Measurements from ENCODE around the gene SSH2. TPM values are rescaled to one million over a fixed set of nuclear protein-coding genes. Genes with fewer than 3 reads are reported as not detected.

Gene SSH2
- total and polyA plus RNA-seq, 8 donors, result 23.5 to 85.5 (median 24.1) TPM

DNA sequence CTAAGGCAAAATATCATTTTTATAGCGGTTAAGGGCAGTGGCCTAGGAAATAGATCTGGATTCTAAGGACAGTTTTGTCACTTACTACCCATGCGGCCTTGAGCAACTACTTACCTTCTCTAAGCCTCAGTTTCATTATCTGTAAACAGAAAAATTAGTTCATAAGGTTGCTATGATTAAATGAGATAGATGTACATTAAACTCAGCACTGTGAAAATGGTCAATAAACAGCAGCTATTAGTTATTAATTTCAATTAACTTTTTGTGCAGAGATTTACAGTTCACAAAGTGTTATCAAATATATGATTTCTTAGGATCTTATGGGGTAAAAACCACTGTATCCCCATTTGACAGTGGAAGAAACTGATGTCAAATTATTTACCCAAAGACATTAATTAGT lies 171.8 kb downstream of the SSH2 start:
- intact Hi-C loops (cut with DNase I), result no loop called here
- Histone ChIP-seq H3K4me3 (peak overlapping the region in 1 of 2 donors; percentile 83), H3K36me3 (peaks cover 0 to 31% of the 10 kb centered on the region in 2 donors), H3K4me1 (peaks cover 0 to 41% of the 10 kb centered on the region in 2 donors), H3K9me3 (no peaks in the 10 kb centered on the region), H3K27me3 (no peaks in the 10 kb centered on the region), H3K27ac (peak overlapping the region in 1 of 2 donors; percentile 42)
- DNase-seq, result no peak
- TF ChIP-seq, protein P1, sequence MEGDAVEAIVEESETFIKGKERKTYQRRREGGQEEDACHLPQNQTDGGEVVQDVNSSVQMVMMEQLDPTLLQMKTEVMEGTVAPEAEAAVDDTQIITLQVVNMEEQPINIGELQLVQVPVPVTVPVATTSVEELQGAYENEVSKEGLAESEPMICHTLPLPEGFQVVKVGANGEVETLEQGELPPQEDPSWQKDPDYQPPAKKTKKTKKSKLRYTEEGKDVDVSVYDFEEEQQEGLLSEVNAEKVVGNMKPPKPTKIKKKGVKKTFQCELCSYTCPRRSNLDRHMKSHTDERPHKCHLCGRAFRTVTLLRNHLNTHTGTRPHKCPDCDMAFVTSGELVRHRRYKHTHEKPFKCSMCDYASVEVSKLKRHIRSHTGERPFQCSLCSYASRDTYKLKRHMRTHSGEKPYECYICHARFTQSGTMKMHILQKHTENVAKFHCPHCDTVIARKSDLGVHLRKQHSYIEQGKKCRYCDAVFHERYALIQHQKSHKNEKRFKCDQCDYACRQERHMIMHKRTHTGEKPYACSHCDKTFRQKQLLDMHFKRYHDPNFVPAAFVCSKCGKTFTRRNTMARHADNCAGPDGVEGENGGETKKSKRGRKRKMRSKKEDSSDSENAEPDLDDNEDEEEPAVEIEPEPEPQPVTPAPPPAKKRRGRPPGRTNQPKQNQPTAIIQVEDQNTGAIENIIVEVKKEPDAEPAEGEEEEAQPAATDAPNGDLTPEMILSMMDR (IDR thresholded peaks at IDR 0.05), result no peak
- ATAC-seq, result no peak

GRCh38 chr17:29757788-29758187 lies 172.2 kb downstream of the SSH2 start:
- H3K27ac ChIP-seq, result peak overlapping the region in 1 of 2 donors; percentile 42
- H3K4me3 ChIP-seq, result peak overlapping the region in 1 of 2 donors; percentile 83
- ATAC-seq (no peak), DNase-seq (no peak)
- peaks cover 0 to 36% of the 10 kb centered on the region in 2 donors for H3K36me3 ChIP-seq
- TF ChIP-seq, protein P1 (IDR thresholded peaks at IDR 0.05), result no peak
- H3K4me1 ChIP-seq, result peaks cover 0 to 41% of the 10 kb centered on the region in 2 donors
- intact Hi-C loops (cut with DNase I), result no loop called here
- H3K9me3 ChIP-seq, result no peaks in the 10 kb centered on the region
- H3K27me3 ChIP-seq, result no peaks in the 10 kb centered on the region

DNA sequence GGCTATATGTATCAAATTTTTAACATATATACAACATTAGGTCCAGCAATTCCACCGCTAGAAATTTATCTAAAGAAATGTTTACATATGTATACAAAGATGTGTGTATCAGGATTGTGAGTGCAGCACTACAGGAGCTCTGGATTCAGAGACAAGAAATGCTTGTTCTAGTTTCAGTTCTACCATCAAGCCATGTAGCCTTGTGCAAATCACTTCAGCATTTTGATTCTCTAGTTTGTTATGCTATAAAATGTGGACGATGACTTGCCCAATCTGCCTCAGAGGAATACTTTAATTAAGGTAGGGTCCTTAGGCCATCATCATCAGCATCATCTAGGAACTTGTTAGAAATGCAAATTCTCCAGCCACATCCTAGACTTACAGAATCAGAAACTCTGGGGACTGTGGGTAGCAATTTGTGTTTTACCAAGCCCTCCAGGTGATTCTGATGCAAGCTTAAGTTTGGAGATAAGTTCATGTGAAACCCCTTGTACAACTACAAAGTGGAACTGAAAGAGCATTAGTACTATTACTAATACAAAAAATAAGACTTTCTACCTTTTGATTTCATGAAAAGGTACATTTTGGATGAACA lies 176.1 kb downstream of the SSH2 start:
- Histone ChIP-seq H3K36me3 (peaks cover 0 to 58% of the 10 kb centered on the region in 2 donors), H3K27me3 (no peaks in the 10 kb centered on the region), H3K27ac (peak overlapping the region in 1 of 2 donors; percentile 23), H3K4me1 (peaks cover 0 to 35% of the 10 kb centered on the region in 2 donors), H3K4me3 (no peak overlapping the region), H3K9me3 (no peaks in the 10 kb centered on the region)
- TF ChIP-seq, protein P1 (IDR thresholded peaks at IDR 0.05), result no peak
- no peak for ATAC-seq
- intact Hi-C loops (cut with DNase I), result no loop called here
- DNase-seq, result no peak

GRCh38 chr17:29749045-29749825 lies 180.8 kb downstream of the SSH2 start:
- H3K36me3 ChIP-seq, result peaks cover 0 to 37% of the 10 kb centered on the region in 2 donors
- intact Hi-C loops (cut with DNase I), result no loop called here
- H3K4me3 ChIP-seq, result no peak overlapping the region
- H3K27me3 ChIP-seq, result no peaks in the 10 kb centered on the region
- DNase-seq, result no peak
- no peak overlapping the region for H3K27ac ChIP-seq
- no peaks in the 10 kb centered on the region for H3K9me3 ChIP-seq
- H3K4me1 ChIP-seq, result peaks cover 0 to 50% of the 10 kb centered on the region in 2 donors
- ATAC-seq, result no peak
- TF ChIP-seq, protein P1 (IDR thresholded peaks at IDR 0.05), result no peak

DNA sequence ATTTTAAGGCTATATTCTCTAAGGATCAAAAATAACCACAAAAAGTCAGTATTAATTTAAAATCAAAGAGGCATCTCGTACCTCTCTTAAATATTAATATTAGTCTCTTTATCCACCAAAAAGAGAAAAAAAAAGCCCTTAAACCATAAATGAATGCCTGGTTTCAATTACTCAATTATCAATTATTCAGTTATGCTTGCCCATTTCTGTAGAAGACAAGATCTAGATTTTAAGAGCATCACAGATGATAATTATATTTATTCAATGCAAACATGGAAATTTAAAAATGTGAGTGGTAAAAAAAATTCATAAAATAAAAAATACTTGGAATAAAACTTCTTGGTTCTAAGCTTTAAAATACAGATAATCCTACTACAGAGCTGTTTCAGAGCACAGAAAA lies 181.6 kb downstream of the SSH2 start:
- DNase-seq (no peak), ATAC-seq (no peak)
- no peak overlapping the region for H3K4me3 ChIP-seq
- H3K36me3 ChIP-seq, result peaks cover 0 to 29% of the 10 kb centered on the region in 2 donors
- intact Hi-C loops (cut with DNase I), result no loop called here
- H3K4me1 ChIP-seq, result peaks cover 0 to 57% of the 10 kb centered on the region in 2 donors
- H3K27ac ChIP-seq, result no peak overlapping the region
- TF ChIP-seq, protein P1 (IDR thresholded peaks at IDR 0.05), result no peak
- no peaks in the 10 kb centered on the region for H3K27me3 ChIP-seq
- no peaks in the 10 kb centered on the region for H3K9me3 ChIP-seq
